Suprapubic skin (tissue), 4 donors: ENCODE results near the gene GOT1. TPM values are rescaled to one million over a fixed set of nuclear protein-coding genes. Genes with fewer than 3 reads are reported as not detected.

ENCODE experiments used
- DNase-seq, 2 donors: peaks; one replicate each; pipeline ENCODE4 v3.0.0-alpha.2; 2019; ENCODE audit warnings: low spot score in 2 of 2
- H3K27ac ChIP-seq: fragments of 200-600 bp; sonication (generic); one replicate; pipeline ENCODE4 v1.5.1; 2019
- H3K27me3 ChIP-seq: fragments of 200-600 bp; sonication (generic); one replicate; pipeline ENCODE4 v1.5.1; 2019
- H3K36me3 ChIP-seq: fragments of 200-600 bp; sonication (generic); one replicate; pipeline ENCODE4 v1.5.1; 2019
- H3K4me1 ChIP-seq: fragments of 200-600 bp; sonication (generic); one replicate; pipeline ENCODE4 v1.5.1; 2019
- H3K4me3 ChIP-seq: fragments of 200-600 bp; sonication (generic); one replicate; pipeline ENCODE4 v1.5.1; 2019; ENCODE audit warnings: mild to moderate bottlenecking
- H3K9me3 ChIP-seq: fragments of 200-600 bp; sonication (generic); one replicate; pipeline ENCODE4 v1.5.1; 2019
- CTCF ChIP-seq, 2 donors: fragments of 200-600 bp in 1 of 2; fragments of 450-650 bp in 1 of 2; sonication (generic) in 1 of 2; IDR thresholded peaks; one replicate each; pipeline ENCODE4 v1.5.1; 2016 to 2019; ENCODE audit warnings: antibody characterized with exemption in 2 of 2, mild to moderate bottlenecking in 1 of 2, moderate library complexity in 1 of 2
- EP300 ChIP-seq: sonication (generic); formaldehyde crosslinking; IDR thresholded peaks from one replicate; pipeline ENCODE4 v1.6.1; 2017; ENCODE audit warnings: antibody characterized with exemption
- POLR2A ChIP-seq, 2 donors: fragments of 450-650 bp; IDR thresholded peaks; one replicate each; pipeline ENCODE4 v1.6.1; 2017; ENCODE audit warnings: antibody characterized with exemption in 2 of 2, mild to moderate bottlenecking in 2 of 2, moderate library complexity in 2 of 2
- POLR2AphosphoS5 ChIP-seq, 3 donors: sonication (generic); formaldehyde crosslinking; IDR thresholded peaks; one replicate each; pipeline ENCODE4 v1.6.1; 2017; ENCODE audit warnings: antibody characterized with exemption in 3 of 3
- WGBS: methylation state at CpG from one replicate; pipeline ENCODE4 v1.1.5; 2018; 5-methylcytosine and 5-hydroxymethylcytosine counted together
- total RNA-seq, 4 donors: library from RNA; depleted of rRNA; stranded (reverse); fragments of >200 nt; gene quantifications; one replicate each; pipeline ENCODE4 v1.1.0, GENCODE V29; 2016

Gene GOT1
- total RNA-seq, 4 donors from 2014 or later, result 16.9 to 46.2 (median 31.7) TPM

- Histone ChIP-seq H3K4me3 (no peak overlapping the region), H3K36me3 (no peaks in the 10 kb centered on the region), H3K9me3 (no peaks in the 10 kb centered on the region), H3K27ac (no peak overlapping the region), H3K27me3 (no peaks in the 10 kb centered on the region), H3K4me1 (peaks cover 8% of the 10 kb centered on the region)
- no peak for DNase-seq
- WGBS, result 83% methylated on average over 9 of the region's 9 CpGs
- TF ChIP-seq EP300, result no peak
- no peak for TF ChIP-seq CTCF (IDR thresholded peaks at IDR 0.05)
Measured at GRCh38 chr10:99389729-99390480, 40.5 kb downstream of the GOT1 start.

GRCh38 chr10:99387541-99387940 is 42.9 kb downstream of the GOT1 start:
- Histone ChIP-seq H3K4me3 (no peak overlapping the region), H3K4me1 (peaks cover under 1% of the 10 kb centered on the region), H3K27me3 (no peaks in the 10 kb centered on the region), H3K27ac (no peak overlapping the region), H3K36me3 (no peaks in the 10 kb centered on the region), H3K9me3 (no peaks in the 10 kb centered on the region)
- no peak for DNase-seq
- 95% methylated on average over 4 of the region's 11 CpGs for WGBS
- TF ChIP-seq POLR2AphosphoS5 (IDR thresholded peaks at IDR 0.05) (no peak), POLR2A (IDR thresholded peaks at IDR 0.05) (no peak), CTCF (IDR thresholded peaks at IDR 0.05) (no peak), EP300 (no peak)

- no peak for DNase-seq
- TF ChIP-seq POLR2A (IDR thresholded peaks at IDR 0.05) (no peak), CTCF (IDR thresholded peaks at IDR 0.05) (no peak), POLR2AphosphoS5 (IDR thresholded peaks at IDR 0.05) (no peak), EP300 (no peak)
- H3K9me3 ChIP-seq, result no peaks in the 10 kb centered on the region
- H3K27me3 ChIP-seq, result no peaks in the 10 kb centered on the region
- no peak overlapping the region for H3K4me3 ChIP-seq
- H3K36me3 ChIP-seq, result no peaks in the 10 kb centered on the region
- H3K4me1 ChIP-seq, result no peaks in the 10 kb centered on the region
- 82% methylated on average over 4 of the region's 4 CpGs for WGBS
- H3K27ac ChIP-seq, result no peak overlapping the region
Measured at GRCh38 chr10:99387071-99387470, 43.4 kb downstream of the GOT1 start.

GRCh38 chr10:99382176-99382575 is 48.2 kb downstream of the GOT1 start:
- Histone ChIP-seq H3K4me1 (no peaks in the 10 kb centered on the region), H3K27ac (no peak overlapping the region), H3K27me3 (no peaks in the 10 kb centered on the region), H3K36me3 (no peaks in the 10 kb centered on the region), H3K9me3 (no peaks in the 10 kb centered on the region), H3K4me3 (no peak overlapping the region)
- TF ChIP-seq CTCF (IDR thresholded peaks at IDR 0.05) (no peak), POLR2A (IDR thresholded peaks at IDR 0.05) (no peak), POLR2AphosphoS5 (IDR thresholded peaks at IDR 0.05) (no peak), EP300 (no peak)
- 83% methylated on average over 1 of the region's 1 CpG for WGBS
- DNase-seq, result no peak

- no peak overlapping the region for H3K4me3 ChIP-seq
- no peaks in the 10 kb centered on the region for H3K27me3 ChIP-seq
- no peak for TF ChIP-seq CTCF (IDR thresholded peaks at IDR 0.05)
- TF ChIP-seq POLR2A (IDR thresholded peaks at IDR 0.05), result no peak
- no peak for TF ChIP-seq EP300
- TF ChIP-seq POLR2AphosphoS5 (IDR thresholded peaks at IDR 0.05), result no peak
- no peak for DNase-seq
- no peaks in the 10 kb centered on the region for H3K36me3 ChIP-seq
- no peaks in the 10 kb centered on the region for H3K4me1 ChIP-seq
- H3K27ac ChIP-seq, result no peak overlapping the region
- no peaks in the 10 kb centered on the region for H3K9me3 ChIP-seq
Measured at GRCh38 chr10:99375426-99375825, 55.0 kb downstream of the GOT1 start.
